GM12801 (cell line): ENCODE results near the gene USP7.

Experiments
- TF ChIP-seq, protein P1 (sequence below): IDR thresholded peaks from one replicate; pipeline ENCODE4 v1.5.1; 2011; ENCODE audit warnings: control low read depth; ENCODE audit not compliant: insufficient read length; ENCODE audit errors: extremely low read depth

USP7 gene

GRCh38 chr16:8888951-8889892, 74.5 kb downstream of the USP7 start:
- TF ChIP-seq, protein P1, sequence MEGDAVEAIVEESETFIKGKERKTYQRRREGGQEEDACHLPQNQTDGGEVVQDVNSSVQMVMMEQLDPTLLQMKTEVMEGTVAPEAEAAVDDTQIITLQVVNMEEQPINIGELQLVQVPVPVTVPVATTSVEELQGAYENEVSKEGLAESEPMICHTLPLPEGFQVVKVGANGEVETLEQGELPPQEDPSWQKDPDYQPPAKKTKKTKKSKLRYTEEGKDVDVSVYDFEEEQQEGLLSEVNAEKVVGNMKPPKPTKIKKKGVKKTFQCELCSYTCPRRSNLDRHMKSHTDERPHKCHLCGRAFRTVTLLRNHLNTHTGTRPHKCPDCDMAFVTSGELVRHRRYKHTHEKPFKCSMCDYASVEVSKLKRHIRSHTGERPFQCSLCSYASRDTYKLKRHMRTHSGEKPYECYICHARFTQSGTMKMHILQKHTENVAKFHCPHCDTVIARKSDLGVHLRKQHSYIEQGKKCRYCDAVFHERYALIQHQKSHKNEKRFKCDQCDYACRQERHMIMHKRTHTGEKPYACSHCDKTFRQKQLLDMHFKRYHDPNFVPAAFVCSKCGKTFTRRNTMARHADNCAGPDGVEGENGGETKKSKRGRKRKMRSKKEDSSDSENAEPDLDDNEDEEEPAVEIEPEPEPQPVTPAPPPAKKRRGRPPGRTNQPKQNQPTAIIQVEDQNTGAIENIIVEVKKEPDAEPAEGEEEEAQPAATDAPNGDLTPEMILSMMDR = no peak

DNA sequence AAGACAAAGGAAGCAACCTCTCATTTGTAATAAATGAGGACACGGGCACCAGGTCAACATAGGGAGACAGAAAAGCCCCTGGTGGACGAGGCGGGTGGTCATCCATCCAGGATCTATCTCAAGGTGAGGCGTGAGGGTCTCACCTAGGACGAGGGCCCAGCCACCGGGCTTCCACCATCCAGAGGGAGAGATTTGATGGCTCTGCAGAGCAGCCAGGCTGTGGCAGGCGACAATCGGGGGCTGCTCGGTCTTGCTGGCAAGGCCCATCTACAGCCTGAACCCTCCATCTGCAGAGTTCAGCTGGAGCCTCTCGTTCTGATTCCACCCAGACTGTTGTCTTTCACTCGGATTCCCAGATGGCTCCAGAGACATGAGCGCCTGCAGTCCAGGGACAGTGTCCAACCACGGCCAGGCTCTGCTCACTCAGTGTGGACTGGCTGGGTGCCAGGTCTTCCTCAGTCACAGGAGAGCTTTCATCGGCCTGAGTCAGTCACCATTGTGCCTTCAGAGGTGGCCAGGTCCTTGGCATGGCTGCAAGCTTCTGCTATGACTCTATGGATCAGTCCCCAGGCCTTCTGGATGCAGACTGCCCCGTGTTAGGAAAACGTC, 75.7 kb downstream of the USP7 start:
- TF ChIP-seq, protein P1 = no peak

DNA sequence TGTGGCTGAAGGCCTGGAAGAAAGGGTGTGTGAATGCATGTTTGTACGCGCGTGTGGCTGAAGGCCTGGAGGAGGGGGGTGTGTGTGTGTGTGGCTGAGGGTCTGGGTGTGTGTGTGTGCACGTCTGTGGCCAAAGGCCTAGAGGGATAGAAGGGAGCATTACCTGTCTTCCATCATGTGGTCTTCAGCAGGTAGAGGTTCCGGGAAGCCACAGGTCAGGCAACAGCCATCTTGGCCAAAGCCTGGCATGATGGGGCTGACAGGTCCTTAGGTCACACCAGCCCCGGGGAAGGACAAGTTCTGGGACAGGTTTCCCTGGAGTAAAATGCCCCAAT, 76.3 kb downstream of the USP7 start:
- TF ChIP-seq, protein P1 = no peak

DNA sequence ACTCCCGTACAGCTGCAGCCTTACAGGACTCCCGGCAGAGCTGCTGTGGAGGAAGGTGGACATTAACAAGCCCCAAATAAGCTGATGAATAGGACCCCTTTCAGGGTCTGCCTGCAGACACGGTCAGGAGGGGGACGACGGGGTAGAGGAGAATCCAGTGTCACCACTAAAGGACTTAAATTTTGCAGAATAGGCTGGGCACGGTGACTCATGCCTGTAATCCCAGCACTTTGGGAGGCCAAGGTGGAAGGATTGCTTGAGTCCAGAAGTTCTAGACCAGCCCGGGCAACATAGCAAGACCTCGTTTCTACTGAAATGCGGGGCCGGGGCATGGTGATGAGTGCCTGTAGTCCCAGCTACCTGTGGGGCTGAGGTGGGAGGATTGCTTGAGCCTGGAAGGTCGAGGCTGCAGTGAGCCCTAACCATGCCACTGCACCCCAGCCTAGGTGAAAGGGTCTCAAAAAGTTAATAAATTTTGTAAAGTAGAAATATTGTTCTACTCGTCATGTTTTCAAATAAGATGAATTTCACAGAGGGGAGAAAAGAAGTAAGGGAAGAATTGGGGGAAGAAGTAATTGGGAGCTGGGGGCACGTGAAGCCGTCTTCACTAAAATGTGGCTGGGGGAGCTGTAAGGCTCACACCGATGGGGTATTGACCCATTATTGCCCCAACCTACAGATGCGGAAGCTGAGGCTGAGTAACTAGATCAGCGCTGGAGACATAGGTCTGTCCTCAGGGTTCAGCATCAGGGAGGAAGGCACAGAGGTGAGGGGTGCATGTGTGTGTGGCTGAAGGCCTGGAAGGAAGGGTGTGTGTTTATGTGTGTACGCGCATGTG, 76.9 kb downstream of the USP7 start:
- TF ChIP-seq, protein P1 = no peak

DNA sequence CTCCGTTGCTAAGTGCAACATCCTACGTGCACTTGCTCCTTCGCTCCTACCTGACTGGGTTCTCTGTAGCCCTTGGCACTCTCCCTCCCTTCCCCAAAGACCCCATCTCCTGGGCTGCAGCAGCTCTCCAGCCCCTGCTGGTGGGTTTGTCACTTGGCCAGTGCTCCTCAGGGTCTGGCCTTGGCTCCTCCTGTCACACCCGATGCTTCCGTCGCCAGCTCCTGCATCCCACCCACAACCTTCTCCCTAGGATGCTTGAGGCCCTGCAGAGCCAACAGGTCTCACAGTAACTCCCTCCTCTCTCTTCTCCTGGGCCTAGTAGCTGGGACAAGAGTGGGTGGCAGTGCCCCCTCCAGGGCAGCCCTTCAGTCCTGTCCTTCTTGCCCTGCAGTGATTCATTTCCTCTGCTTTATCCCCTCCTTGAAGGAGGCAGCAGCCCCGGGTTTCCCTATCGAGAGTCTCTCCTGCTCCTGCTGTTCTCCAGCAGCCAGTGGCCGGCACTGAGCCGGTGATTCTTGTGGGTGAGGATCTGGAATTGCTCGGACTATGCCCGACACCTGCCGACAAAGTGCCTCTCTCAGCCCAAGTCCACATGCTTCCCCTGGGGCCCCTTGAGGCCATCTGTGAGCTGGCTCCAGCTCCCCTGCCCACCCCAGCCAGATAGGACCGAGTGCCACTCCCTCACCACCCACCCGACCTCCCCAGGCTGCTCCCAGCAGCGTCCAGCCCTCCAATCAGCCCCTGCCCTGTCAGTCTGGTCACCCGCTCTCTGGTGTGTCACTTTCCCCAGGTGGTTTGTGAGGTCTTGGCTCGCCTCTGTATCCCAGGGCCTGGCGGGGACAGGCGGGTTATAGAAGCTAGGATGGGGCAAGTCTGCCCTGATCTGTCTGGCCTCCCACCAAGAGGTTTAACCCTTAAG, 77.8 kb downstream of the USP7 start:
- TF ChIP-seq, protein P1 = no peak

- TF ChIP-seq, protein P1 = no peak
Measured at GRCh38 chr16:8882725-8883377, 80.9 kb downstream of the USP7 start.
